SH-SY5Y (cell line): ENCODE results near the gene ARHGEF28.

Source experiments
- GATA2 ChIP-seq: IDR thresholded peaks from 2 replicates; pipeline ENCODE4 v1.6.1; 2011; ENCODE audit warnings: mild to moderate bottlenecking, low read depth, low read length
- GATA3 ChIP-seq: IDR thresholded peaks from 2 replicates; pipeline ENCODE4 v1.6.1; 2011; ENCODE audit warnings: low read depth, mild to moderate bottlenecking, low read length, moderate library complexity

ARHGEF28 gene

GRCh38 chr5:73805449-73805848 lies 179.5 kb downstream of the ARHGEF28 start:
- TF ChIP-seq GATA2: no peak
- TF ChIP-seq GATA3: no peak

- TF ChIP-seq GATA2 (no peak), GATA3 (no peak)
Measured at GRCh38 chr5:73808911-73809310, 182.9 kb downstream of the ARHGEF28 start.

GRCh38 chr5:73810429-73810828 lies 184.4 kb downstream of the ARHGEF28 start:
- TF ChIP-seq GATA2 (no peak), GATA3 (no peak)

- no peak for TF ChIP-seq GATA2
- TF ChIP-seq GATA3: no peak
Measured at GRCh38 chr5:73812457-73812856, 186.5 kb downstream of the ARHGEF28 start.

GRCh38 chr5:73812962-73813588 lies 187.1 kb downstream of the ARHGEF28 start:
- TF ChIP-seq GATA3: no peak
- TF ChIP-seq GATA2: no peak

- no peak for TF ChIP-seq GATA3
- no peak for TF ChIP-seq GATA2
Measured at GRCh38 chr5:73814233-73814846, 188.3 kb downstream of the ARHGEF28 start.

GRCh38 chr5:73815631-73816030 lies 189.6 kb downstream of the ARHGEF28 start:
- no peak for TF ChIP-seq GATA2
- TF ChIP-seq GATA3: no peak

GRCh38 chr5:73816656-73817420 lies 190.8 kb downstream of the ARHGEF28 start:
- no peak for TF ChIP-seq GATA3
- TF ChIP-seq GATA2: no peak

GRCh38 chr5:73818357-73818756 lies 192.4 kb downstream of the ARHGEF28 start:
- TF ChIP-seq GATA2 (no peak), GATA3 (no peak)

- TF ChIP-seq GATA3 (no peak), GATA2 (no peak)
Measured at GRCh38 chr5:73820326-73820725, 194.3 kb downstream of the ARHGEF28 start.

GRCh38 chr5:73821003-73821402 lies 195.0 kb downstream of the ARHGEF28 start:
- no peak for TF ChIP-seq GATA2
- no peak for TF ChIP-seq GATA3

- TF ChIP-seq GATA2 (no peak), GATA3 (no peak)
Measured at GRCh38 chr5:73822278-73822988, 196.4 kb downstream of the ARHGEF28 start.

- TF ChIP-seq GATA2: no peak
- no peak for TF ChIP-seq GATA3
Measured at GRCh38 chr5:73822989-73823339, 197.0 kb downstream of the ARHGEF28 start.

GRCh38 chr5:73823508-73823925 lies 197.5 kb downstream of the ARHGEF28 start:
- TF ChIP-seq GATA3 (no peak), GATA2 (no peak)
